Prostate gland (tissue), 2 donors: ENCODE data around the gene DCX. TPM values are rescaled to one million over a fixed set of nuclear protein-coding genes. Genes with fewer than 3 reads are reported as not detected.

Experiments used
- DNase-seq: peaks from one replicate; pipeline ENCODE4 v3.0.0-alpha.2; 2019; ENCODE audit warnings: low spot score
- H3K27ac ChIP-seq, 2 donors: fragments of 200-600 bp; sonication (generic); 2 replicates each; pipeline ENCODE4 v1.5.1; 2017 to 2019
- H3K27me3 ChIP-seq: fragments of 200-600 bp; sonication (generic); replicated peaks from 2 replicates; pipeline ENCODE4 v1.5.1; 2019; ENCODE audit not compliant: insufficient read depth
- H3K36me3 ChIP-seq, 2 donors: fragments of 200-600 bp; sonication (generic); 1 replicate in 1 of 2; 2 replicates in 1 of 2; pipeline versions ENCODE4 v1.5.1 to v1.8.1; 2017 to 2019
- H3K4me1 ChIP-seq: fragments of 200-600 bp; sonication (generic); replicated peaks from 2 replicates; pipeline ENCODE4 v1.5.1; 2019
- H3K4me3 ChIP-seq, 2 donors: fragments of 200-600 bp; sonication (generic); 2 replicates each; pipeline ENCODE4 v1.5.1; 2017 to 2019
- H3K9me3 ChIP-seq: fragments of 200-600 bp; sonication (generic); 2 replicates; pipeline ENCODE4 v1.5.1; 2017
- CTCF ChIP-seq, 4 experiments: fragments of 200-600 bp in 2 of 4; fragments of 450-650 bp in 2 of 4; sonication (generic) in 2 of 4; IDR thresholded peaks; 1 replicate in 3 of 4; 2 replicates in 1 of 4; pipeline ENCODE4 v1.5.1; 2016 to 2019; ENCODE audit warnings: antibody characterized with exemption in 4 of 4, mild to moderate bottlenecking in 2 of 4, moderate library complexity in 2 of 4
- POLR2A ChIP-seq: fragments of 450-650 bp; IDR thresholded peaks from one replicate; pipeline ENCODE4 v1.6.1; 2016; ENCODE audit warnings: antibody characterized with exemption, mild to moderate bottlenecking
- POLR2AphosphoS5 ChIP-seq: sonication (generic); formaldehyde crosslinking; IDR thresholded peaks from one replicate; pipeline ENCODE4 v1.6.1; 2017; ENCODE audit warnings: antibody characterized with exemption
- WGBS: methylation state at CpG from one replicate; pipeline ENCODE4 v1.1.5; 2018; 5-methylcytosine and 5-hydroxymethylcytosine counted together
- intact Hi-C: fragments of 100-400 bp; cut with DNase I; formaldehyde crosslinking; loops from one replicate; pipeline ENCODE4 v1.14.2; 2022
- total RNA-seq, 2 donors: library from RNA; depleted of rRNA; stranded (reverse); fragments of >200 nt; gene quantifications; one replicate each; pipeline ENCODE4 v1.1.0, GENCODE V29; 2016

Gene DCX
- total RNA-seq, 2 donors from 2014 or later: 0.17 TPM; not detected in 1

GRCh38 chrX:111365770-111366325, 46.1 kb downstream of the DCX start:
- 64% methylated on average over 2 of the region's 2 CpGs for WGBS
- intact Hi-C loops: no loop called here
- no peak overlapping the region for H3K27ac ChIP-seq
- no peak for TF ChIP-seq POLR2AphosphoS5
- no peak for TF ChIP-seq CTCF (IDR thresholded peaks at IDR 0.05)
- TF ChIP-seq POLR2A: no peak
- no peak for DNase-seq
- no peaks in the 10 kb centered on the region for H3K36me3 ChIP-seq
- H3K9me3 ChIP-seq: no peaks in the 10 kb centered on the region
- H3K4me3 ChIP-seq: no peak overlapping the region
- no peaks in the 10 kb centered on the region for H3K27me3 ChIP-seq
- no peaks in the 10 kb centered on the region for H3K4me1 ChIP-seq

GRCh38 chrX:111363741-111364140, 48.3 kb downstream of the DCX start:
- intact Hi-C loops: no loop called here
- no peak for DNase-seq
- Histone ChIP-seq H3K27ac (no peak overlapping the region), H3K4me3 (no peak overlapping the region), H3K27me3 (no peaks in the 10 kb centered on the region), H3K36me3 (no peaks in the 10 kb centered on the region), H3K9me3 (no peaks in the 10 kb centered on the region), H3K4me1 (no peaks in the 10 kb centered on the region)
- TF ChIP-seq POLR2A (no peak), CTCF (IDR thresholded peaks at IDR 0.05) (no peak), POLR2AphosphoS5 (no peak)
- WGBS: 93% methylated on average over 3 of the region's 3 CpGs

GRCh38 chrX:111361751-111362150, 50.2 kb downstream of the DCX start:
- H3K27me3 ChIP-seq: no peaks in the 10 kb centered on the region
- intact Hi-C loops: no loop called here
- DNase-seq: no peak
- WGBS: 67% methylated on average over 1 of the region's 1 CpG
- H3K4me3 ChIP-seq: no peak overlapping the region
- TF ChIP-seq POLR2A: no peak
- TF ChIP-seq POLR2AphosphoS5: no peak
- TF ChIP-seq CTCF (IDR thresholded peaks at IDR 0.05): no peak
- no peaks in the 10 kb centered on the region for H3K36me3 ChIP-seq
- no peak overlapping the region for H3K27ac ChIP-seq
- H3K4me1 ChIP-seq: no peaks in the 10 kb centered on the region
- no peaks in the 10 kb centered on the region for H3K9me3 ChIP-seq

GRCh38 chrX:111360839-111361238, 51.2 kb downstream of the DCX start:
- Histone ChIP-seq H3K4me1 (no peaks in the 10 kb centered on the region), H3K9me3 (no peaks in the 10 kb centered on the region), H3K36me3 (no peaks in the 10 kb centered on the region), H3K27me3 (no peaks in the 10 kb centered on the region), H3K27ac (no peak overlapping the region), H3K4me3 (no peak overlapping the region)
- intact Hi-C loops: no loop called here
- DNase-seq: no peak
- TF ChIP-seq POLR2AphosphoS5 (no peak), CTCF (IDR thresholded peaks at IDR 0.05) (no peak), POLR2A (no peak)
- WGBS: 50% methylated on average over 3 of the region's 3 CpGs

GRCh38 chrX:111355523-111356115, 56.4 kb downstream of the DCX start:
- H3K4me1 ChIP-seq: no peaks in the 10 kb centered on the region
- H3K36me3 ChIP-seq: no peaks in the 10 kb centered on the region
- no peak overlapping the region for H3K27ac ChIP-seq
- H3K27me3 ChIP-seq: no peaks in the 10 kb centered on the region
- H3K9me3 ChIP-seq: no peaks in the 10 kb centered on the region
- TF ChIP-seq POLR2A (no peak), POLR2AphosphoS5 (no peak), CTCF (IDR thresholded peaks at IDR 0.05) (no peak)
- intact Hi-C loops: no loop called here
- 80% methylated on average over 2 of the region's 2 CpGs for WGBS
- no peak overlapping the region for H3K4me3 ChIP-seq
- DNase-seq: no peak
